ENCODE measurements around the gene GCSAM. TPM values are rescaled to one million over a fixed set of nuclear protein-coding genes. Genes with fewer than 3 reads are reported as not detected.

The GCSAM gene
- total RNA-seq, 1 experiment from 2014 or later = not detected

GRCh38 chr3:112171144-112171543 is 38.1 kb upstream of the GCSAM start:
- Histone ChIP-seq H3K56ac (ENCODE audit: insufficient read length, low read depth, low read length) (no peak overlapping the region), H3K23ac (ENCODE audit: insufficient read length, low read depth, low read length) (no peak overlapping the region), H2AFZ (ENCODE audit: low read length) (no peak overlapping the region), H3K9ac (ENCODE audit: extremely low read depth, insufficient read length, low read length) (no peak overlapping the region), H2BK5ac (ENCODE audit: insufficient read length, low read length) (no peak overlapping the region), H2BK12ac (ENCODE audit: insufficient read length, low read depth, low read length) (no peak overlapping the region), H3K9me3 (ENCODE audit: control insufficient read depth, low read depth, low read length) (no peaks in the 10 kb centered on the region), H3K14ac (ENCODE audit: insufficient read depth, low read length) (no peak overlapping the region), H4K8ac (replicated peaks; ENCODE audit: insufficient read length, low read depth, low read length) (no peak overlapping the region), H3K79me1 (ENCODE audit: insufficient read depth, low read depth, low read length, poor library complexity, severe bottlenecking) (no peaks in the 10 kb centered on the region), H3K27me3 (ENCODE audit: insufficient read depth, low read length) (no peaks in the 10 kb centered on the region), H4K20me1 (ENCODE audit: control insufficient read depth, insufficient read depth, insufficient read length) (no peaks in the 10 kb centered on the region), H4K5ac (ENCODE audit: insufficient read length, low read depth, low read length) (no peak overlapping the region), H3K18ac (ENCODE audit: insufficient read length, low read depth, low read length) (no peak overlapping the region), H2BK20ac (ENCODE audit: low read depth, low read length, poor library complexity, severe bottlenecking) (no peak overlapping the region), H2AK5ac (ENCODE audit: insufficient read length, low read length) (no peak overlapping the region), H2BK120ac (ENCODE audit: low read depth, low read length, poor library complexity, severe bottlenecking) (no peak overlapping the region), H3T11ph (ENCODE audit: low read length) (no peak overlapping the region), H2BK15ac (ENCODE audit: low read depth, low read length) (no peak overlapping the region), H4K91ac (ENCODE audit: insufficient read length, low read depth, low read length) (no peak overlapping the region), H3K4me2 (ENCODE audit: insufficient read depth, insufficient read length, low read length) (no peak overlapping the region), H3K4me1 (ENCODE audit: insufficient read depth, low read length) (no peaks in the 10 kb centered on the region), H3K79me2 (ENCODE audit: insufficient read depth, low read length) (no peaks in the 10 kb centered on the region), H3K4ac (ENCODE audit: low read depth, low read length) (no peak overlapping the region), H3K23me2 (ENCODE audit: insufficient read length, low read depth, low read length, poor library complexity, severe bottlenecking) (no peaks in the 10 kb centered on the region), H3K27ac (ENCODE audit: insufficient read length, low read depth, low read length) (no peak overlapping the region)
- no peak overlapping the region for H3K27ac Mint-ChIP-seq
- WGBS (ENCODE audit: extremely low coverage, insufficient read length, low lambda C conversion rate) = no CpG with 5 or more reads among the region's 3 CpGs
- H3K27me3 Mint-ChIP-seq (ENCODE audit: low read depth) = peaks cover 2% of the 10 kb centered on the region
- H3K9me3 Mint-ChIP-seq = peaks cover 3% of the 10 kb centered on the region in 2 experiments
- no peak overlapping the region for H3K4me3 Mint-ChIP-seq
- DNase-seq = no peak
- peaks cover 0 to 3% of the 10 kb centered on the region in 2 experiments; a peak in 3 of 4 replicates for H3K4me1 Mint-ChIP-seq
- TF ChIP-seq, protein P1, sequence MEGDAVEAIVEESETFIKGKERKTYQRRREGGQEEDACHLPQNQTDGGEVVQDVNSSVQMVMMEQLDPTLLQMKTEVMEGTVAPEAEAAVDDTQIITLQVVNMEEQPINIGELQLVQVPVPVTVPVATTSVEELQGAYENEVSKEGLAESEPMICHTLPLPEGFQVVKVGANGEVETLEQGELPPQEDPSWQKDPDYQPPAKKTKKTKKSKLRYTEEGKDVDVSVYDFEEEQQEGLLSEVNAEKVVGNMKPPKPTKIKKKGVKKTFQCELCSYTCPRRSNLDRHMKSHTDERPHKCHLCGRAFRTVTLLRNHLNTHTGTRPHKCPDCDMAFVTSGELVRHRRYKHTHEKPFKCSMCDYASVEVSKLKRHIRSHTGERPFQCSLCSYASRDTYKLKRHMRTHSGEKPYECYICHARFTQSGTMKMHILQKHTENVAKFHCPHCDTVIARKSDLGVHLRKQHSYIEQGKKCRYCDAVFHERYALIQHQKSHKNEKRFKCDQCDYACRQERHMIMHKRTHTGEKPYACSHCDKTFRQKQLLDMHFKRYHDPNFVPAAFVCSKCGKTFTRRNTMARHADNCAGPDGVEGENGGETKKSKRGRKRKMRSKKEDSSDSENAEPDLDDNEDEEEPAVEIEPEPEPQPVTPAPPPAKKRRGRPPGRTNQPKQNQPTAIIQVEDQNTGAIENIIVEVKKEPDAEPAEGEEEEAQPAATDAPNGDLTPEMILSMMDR (conservative IDR thresholded peaks at IDR 0.05) = no peak
- peaks cover 2 to 3% (median 2%) of the 10 kb centered on the region in 3 experiments for H3K36me3 Mint-ChIP-seq (ENCODE audit: insufficient read depth in 1 of 3, low read depth in 3 of 3)
